IMR-90 (cell line): Measurements from ENCODE around the gene PCOLCE2. TPM values are rescaled to one million over a fixed set of nuclear protein-coding genes. Genes with fewer than 3 reads are reported as not detected.

Experiments used
- ATAC-seq: fragments of 200-7000 bp; cut with Tn5 transposase; 2 replicates; pipeline ENCODE4 v1.9.1; 2020; ENCODE audit warnings: low read depth, mild to moderate bottlenecking, moderate library complexity
- BruUV-seq: library from RNA; stranded (reverse); fragments of 400-500 nt; replicated peaks from 2 replicates; lab custom pipeline; 2021; lab: Mats Ljungman, UMichigan
- CTCF ChIA-PET: fragments of 300-600 bp; formaldehyde crosslinking; extraction: SDS; loops from one replicate; lab custom pipeline; 2021; ENCODE audit warnings: antibody characterized with exemption; lab: Yijun Ruan, JAX
- POLR2A ChIA-PET: fragments of 300-600 bp; sonication (Branson Sonifier 250); formaldehyde crosslinking; loops from one replicate; lab custom pipeline; 2022; ENCODE audit warnings: antibody characterized with exemption; ENCODE audit not compliant: unreplicated experiment; lab: Charles Lee
- DNase-seq: peaks from one replicate; pipeline ENCODE4 v3.0.0; 2013
- H2AFZ ChIP-seq: replicated peaks from 2 replicates; pipeline ENCODE3; 2013; ENCODE audit warnings: low read length, mild to moderate bottlenecking; ENCODE audit not compliant: poor library complexity
- H2AK5ac ChIP-seq: 2 replicates; pipeline ENCODE4 v1.6.1; 2013; ENCODE audit warnings: low read depth, low read length, inconsistent platforms
- H2AK9ac ChIP-seq: replicated peaks from 2 replicates; pipeline ENCODE3; 2013; ENCODE audit warnings: mild to moderate bottlenecking, low read depth, low read length, moderate library complexity; ENCODE audit not compliant: poor library complexity
- H2BK120ac ChIP-seq: 2 replicates; pipeline ENCODE4 v1.6.1; 2013; ENCODE audit warnings: low read depth, low read length, inconsistent platforms
- H2BK15ac ChIP-seq: 3 replicates; pipeline ENCODE4 v1.6.1; 2013; ENCODE audit warnings: low read depth, low read length, inconsistent platforms
- H2BK20ac ChIP-seq: 2 replicates; pipeline ENCODE4 v1.6.1; 2013; ENCODE audit warnings: low read depth, mild to moderate bottlenecking, inconsistent platforms, low read length, moderate library complexity
- H2BK5ac ChIP-seq: 2 replicates; pipeline ENCODE4 v1.6.1; 2013; ENCODE audit warnings: mild to moderate bottlenecking, low read depth, low read length, inconsistent platforms; ENCODE audit not compliant: poor library complexity, severe bottlenecking
- H3K14ac ChIP-seq: replicated peaks from 2 replicates; pipeline ENCODE4 v1.6.1; 2013; ENCODE audit warnings: low read depth, low read length, inconsistent platforms
- H3K18ac ChIP-seq: 2 replicates; pipeline ENCODE4 v1.6.1; 2013; ENCODE audit warnings: low read depth, low read length, control low read depth
- H3K23ac ChIP-seq: 2 replicates; pipeline ENCODE4 v1.6.1; 2013; ENCODE audit warnings: low read depth, low read length, inconsistent platforms
- H3K27ac ChIP-seq: 2 replicates; pipeline ENCODE4 v1.5.1; 2013; ENCODE audit warnings: mild to moderate bottlenecking, control low read depth, low read length; ENCODE audit not compliant: insufficient read depth
- H3K27me3 ChIP-seq: 2 replicates; pipeline ENCODE4 v1.6.1; 2013; ENCODE audit warnings: low read length; ENCODE audit not compliant: control insufficient read depth, insufficient read depth
- H3K36me3 ChIP-seq: 2 replicates; pipeline ENCODE4 v1.6.1; 2013; ENCODE audit warnings: low read length, mixed read lengths; ENCODE audit not compliant: control insufficient read depth, insufficient read depth
- H3K4ac ChIP-seq: 2 replicates; pipeline ENCODE4 v1.6.1; 2013; ENCODE audit warnings: low read depth, low read length, inconsistent platforms
- H3K4me1 ChIP-seq: 2 replicates; pipeline ENCODE4 v1.6.1; 2013; ENCODE audit warnings: low read length, mixed read lengths; ENCODE audit not compliant: control insufficient read depth, insufficient read depth
- H3K4me2 ChIP-seq: 2 replicates; pipeline ENCODE4 v1.6.1; 2013; ENCODE audit warnings: low read depth, mild to moderate bottlenecking, control low read depth, low read length, moderate library complexity
- H3K4me3 ChIP-seq: 2 replicates; pipeline ENCODE4 v1.5.1; 2013; ENCODE audit warnings: low read depth, mild to moderate bottlenecking, control low read depth, low read length, moderate library complexity; ENCODE audit not compliant: insufficient read depth
- H3K56ac ChIP-seq: 2 replicates; pipeline ENCODE4 v1.6.1; 2013; ENCODE audit warnings: low read length, inconsistent platforms; ENCODE audit not compliant: insufficient read depth; ENCODE audit errors: extremely low read depth
- H3K79me1 ChIP-seq, 2 experiments: 2 replicates each; pipeline ENCODE4 v1.6.1; 2013; ENCODE audit warnings: low read length in 2 of 2, inconsistent platforms in 1 of 2, low read depth in 1 of 2
- H3K9ac ChIP-seq: 2 replicates; pipeline ENCODE4 v1.6.1; 2013; ENCODE audit warnings: low read depth, low read length, control low read depth
- H3K9me1 ChIP-seq: 2 replicates; pipeline ENCODE4 v1.6.1; 2013; ENCODE audit warnings: low read length, inconsistent platforms; ENCODE audit not compliant: insufficient read depth
- H3K9me3 ChIP-seq: 2 replicates; pipeline ENCODE4 v1.6.1; 2013; ENCODE audit warnings: low read length; ENCODE audit not compliant: control insufficient read depth, insufficient read depth
- H4K20me1 ChIP-seq: 2 replicates; pipeline ENCODE4 v1.6.1; 2013; ENCODE audit warnings: low read length, inconsistent platforms; ENCODE audit not compliant: insufficient read depth
- H4K5ac ChIP-seq: 2 replicates; pipeline ENCODE4 v1.6.1; 2013; ENCODE audit warnings: mild to moderate bottlenecking, low read depth, low read length, control low read depth
- H4K8ac ChIP-seq, 2 experiments: 2 replicates each; pipeline ENCODE4 v1.6.1; 2013; ENCODE audit warnings: low read depth in 2 of 2, low read length in 2 of 2, control low read depth in 1 of 2, inconsistent platforms in 1 of 2
- H4K91ac ChIP-seq: 2 replicates; pipeline ENCODE4 v1.6.1; 2013; ENCODE audit warnings: low read depth, low read length, inconsistent platforms; ENCODE audit not compliant: insufficient read depth
- FOS ChIP-seq: fragments of 150-350 bp; IDR thresholded peaks from 2 replicates; pipeline ENCODE4 v1.6.1; 2016; ENCODE audit warnings: low read depth, low read length
- WGBS, 2 experiments: methylation state at CpG; one replicate each; pipeline versions ENCODE4 v1.1.5 to v1.1.7; 2013; ENCODE audit warnings: missing lambda C conversion rate in 2 of 2; ENCODE audit not compliant: insufficient read length in 1 of 2; ENCODE audit errors: extremely low coverage in 2 of 2; 5-methylcytosine and 5-hydroxymethylcytosine counted together
- dilution Hi-C: fragments of 300-500 bp; cut with HindIII; formaldehyde crosslinking; loops from one replicate; pipeline ENCODE4 v1.14.3; 2018; ENCODE audit warnings: low sequenced_read_pairs; ENCODE audit not compliant: unreplicated experiment
- in situ Hi-C: fragments of 300-500 bp; cut with MboI; formaldehyde crosslinking; loops from 3 replicates; pipeline ENCODE4 v1.14.3; 2019; ENCODE audit warnings: low sequenced_read_pairs, inconsistent platforms, mixed read lengths
- intact Hi-C: fragments of 100-400 bp; cut with micrococcal nuclease; formaldehyde crosslinking; loops from 2 replicates; pipeline ENCODE4 v1.10.0; 2022
- polyA plus RNA-seq, 3 experiments: library from polyadenylated mRNA; depleted of rRNA; stranded (reverse); fragments of >200 nt; gene quantifications; 2 replicates each; pipeline ENCODE4 v1.2.3, GENCODE V29; 2012; ENCODE audit warnings: low replicate concordance in 1 of 3
- total RNA-seq: library from RNA; depleted of rRNA; stranded (reverse); fragments of >200 nt; gene quantifications from 2 replicates; pipeline ENCODE4 v1.2.3, GENCODE V29; 2012
- TF ChIP-seq, protein P1 (sequence below): conservative IDR thresholded peaks from 2 replicates; pipeline ENCODE4 v1.5.1; 2012; ENCODE audit warnings: mild to moderate bottlenecking, low read depth, low read length, improper control_type of control experiment

The PCOLCE2 gene
- total and polyA plus RNA-seq, 2 of the 4 experiments (the other 2 are of a cell fraction), result 0.50 to 0.54 TPM

DNA sequence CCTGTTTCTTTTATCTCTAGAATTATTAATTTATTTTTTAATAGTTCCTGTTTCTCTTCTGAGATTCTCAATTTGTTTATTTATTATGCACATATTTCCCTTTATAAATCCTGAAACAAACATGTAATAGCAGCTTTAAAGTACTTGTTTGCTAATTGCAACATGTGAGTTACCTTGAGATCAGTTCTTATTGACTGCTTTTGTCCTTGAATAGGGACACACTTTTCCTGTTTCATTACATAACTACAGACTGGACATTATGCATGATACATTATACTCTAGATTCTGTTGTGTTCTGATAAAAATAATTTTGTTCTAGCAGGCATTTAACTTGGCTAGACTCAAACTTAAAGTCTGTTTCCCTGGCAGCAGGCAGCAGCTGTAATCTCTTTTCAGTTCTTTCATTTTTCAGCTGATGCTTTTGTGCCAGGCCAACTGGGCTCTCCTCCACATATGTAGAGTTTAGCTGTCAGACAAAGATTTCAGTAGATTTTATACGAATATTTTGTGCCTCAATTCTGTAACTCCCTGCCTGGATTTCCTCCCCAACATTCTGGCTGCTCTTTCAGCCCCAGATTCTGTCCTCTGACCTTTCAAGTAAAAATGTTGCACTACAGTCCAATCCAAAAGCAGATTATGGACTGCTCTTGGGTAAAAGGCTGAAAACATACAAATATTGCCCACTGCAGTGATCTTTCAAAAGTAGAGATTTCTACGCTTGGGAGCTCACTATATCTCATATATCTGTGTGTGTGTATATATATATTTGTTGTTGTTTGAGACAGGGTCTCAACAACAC is 41.9 kb downstream of the PCOLCE2 start:
- H4K5ac ChIP-seq, result no peak overlapping the region
- no peak overlapping the region for H3K4ac ChIP-seq
- H2AK9ac ChIP-seq, result no peak overlapping the region
- no peak overlapping the region for H2AK5ac ChIP-seq
- H3K27me3 ChIP-seq, result peaks cover 2% of the 10 kb centered on the region
- H2AFZ ChIP-seq, result no peak overlapping the region
- H2BK120ac ChIP-seq, result no peak overlapping the region
- no peak overlapping the region for H2BK20ac ChIP-seq
- no peak overlapping the region for H2BK15ac ChIP-seq
- WGBS, 2 experiments, result no CpG with 5 or more reads among the region's 2 CpGs
- TF ChIP-seq, protein P1, sequence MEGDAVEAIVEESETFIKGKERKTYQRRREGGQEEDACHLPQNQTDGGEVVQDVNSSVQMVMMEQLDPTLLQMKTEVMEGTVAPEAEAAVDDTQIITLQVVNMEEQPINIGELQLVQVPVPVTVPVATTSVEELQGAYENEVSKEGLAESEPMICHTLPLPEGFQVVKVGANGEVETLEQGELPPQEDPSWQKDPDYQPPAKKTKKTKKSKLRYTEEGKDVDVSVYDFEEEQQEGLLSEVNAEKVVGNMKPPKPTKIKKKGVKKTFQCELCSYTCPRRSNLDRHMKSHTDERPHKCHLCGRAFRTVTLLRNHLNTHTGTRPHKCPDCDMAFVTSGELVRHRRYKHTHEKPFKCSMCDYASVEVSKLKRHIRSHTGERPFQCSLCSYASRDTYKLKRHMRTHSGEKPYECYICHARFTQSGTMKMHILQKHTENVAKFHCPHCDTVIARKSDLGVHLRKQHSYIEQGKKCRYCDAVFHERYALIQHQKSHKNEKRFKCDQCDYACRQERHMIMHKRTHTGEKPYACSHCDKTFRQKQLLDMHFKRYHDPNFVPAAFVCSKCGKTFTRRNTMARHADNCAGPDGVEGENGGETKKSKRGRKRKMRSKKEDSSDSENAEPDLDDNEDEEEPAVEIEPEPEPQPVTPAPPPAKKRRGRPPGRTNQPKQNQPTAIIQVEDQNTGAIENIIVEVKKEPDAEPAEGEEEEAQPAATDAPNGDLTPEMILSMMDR, result no peak
- no peak for TF ChIP-seq FOS
- H3K18ac ChIP-seq, result no peak overlapping the region
- H4K20me1 ChIP-seq, result no peaks in the 10 kb centered on the region
- H2BK5ac ChIP-seq, result no peak overlapping the region
- in situ Hi-C loops (no loop called here), intact Hi-C loops (no loop called here), dilution Hi-C loops (no loop called here)
- H3K36me3 ChIP-seq, result no peaks in the 10 kb centered on the region
- no peaks in the 10 kb centered on the region; the same call in 1 of the 2 replicates for H3K9me1 ChIP-seq
- POLR2A ChIA-PET, result no interaction called here
- no peak overlapping the region for H3K27ac ChIP-seq
- CTCF ChIA-PET, result no interaction called here
- no peaks in the 10 kb centered on the region for H3K4me1 ChIP-seq
- no peak overlapping the region for H3K56ac ChIP-seq
- H3K4me3 ChIP-seq, result no peak overlapping the region
- no peak overlapping the region for H3K23ac ChIP-seq
- no peak overlapping the region for H4K8ac ChIP-seq
- no peak overlapping the region for H3K4me2 ChIP-seq
- DNase-seq (no peak), ATAC-seq (no peak)
- no TSS peak for BruUV-seq
- no peak overlapping the region for H3K9ac ChIP-seq
- no peaks in the 10 kb centered on the region for H3K9me3 ChIP-seq
- H4K91ac ChIP-seq, result no peak overlapping the region
- no peak overlapping the region for H3K14ac ChIP-seq
- no peaks in the 10 kb centered on the region for H3K79me1 ChIP-seq
